Measurements from ENCODE around the gene SNPH.

The SNPH gene

DNA sequence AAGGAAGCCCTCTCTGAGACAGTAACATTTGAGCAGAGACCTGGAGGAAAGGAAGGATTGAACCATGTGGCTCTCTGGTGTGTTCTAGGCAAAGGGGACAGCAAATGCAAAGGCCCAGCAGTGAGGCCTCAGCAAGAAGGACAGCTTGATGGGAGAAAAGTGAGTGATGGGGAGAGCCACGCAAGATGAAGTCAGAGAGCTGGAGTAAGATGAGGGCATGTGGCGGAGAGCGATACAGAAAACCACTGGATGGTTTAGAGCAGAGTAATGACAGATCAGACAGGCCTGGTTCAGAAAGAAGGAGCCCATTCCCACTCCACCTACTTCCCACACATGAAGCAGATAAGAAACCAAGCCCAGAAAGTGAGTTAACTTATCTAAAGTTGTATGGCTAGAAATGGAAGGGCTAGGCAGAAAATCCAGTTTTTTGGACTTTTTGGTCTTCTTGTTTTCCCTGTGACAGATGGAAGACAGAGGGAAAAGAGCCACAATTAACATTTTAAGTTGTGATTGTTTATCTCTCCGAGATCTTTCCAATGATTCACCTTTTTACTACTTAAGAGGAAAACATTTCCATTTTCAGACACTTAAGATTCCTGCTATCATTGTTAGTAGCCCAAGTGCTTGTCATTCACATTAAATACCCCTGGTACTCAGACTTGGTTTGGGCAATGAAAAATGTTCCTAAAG lies 723 bp upstream of the SNPH start:
- no peak for DNase-seq

- no peak for DNase-seq
Measured at GRCh38 chr20:1265916-1266166, 253 bp upstream of the SNPH start.

DNA sequence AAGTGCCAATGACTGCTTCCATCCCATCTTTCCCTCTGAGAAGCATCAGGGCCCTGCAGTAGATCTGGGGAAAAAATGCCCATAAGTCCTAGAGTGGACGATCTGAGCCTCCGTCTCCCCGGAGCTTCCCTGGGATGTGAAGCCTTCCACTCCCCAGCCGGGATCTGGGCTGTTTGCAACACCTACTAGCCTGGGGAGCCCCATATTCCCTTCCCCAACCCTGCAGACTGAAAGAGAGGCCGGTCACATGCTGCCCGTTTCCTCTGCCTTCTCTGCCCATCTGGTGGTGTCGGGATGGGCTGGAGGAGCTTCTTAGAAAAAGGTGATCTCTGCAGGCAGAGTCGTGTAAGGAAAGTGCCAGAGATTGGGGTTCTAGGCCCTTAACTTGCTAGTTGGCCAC lies 1.1 kb downstream of the SNPH start:
- no peak for DNase-seq

DNA sequence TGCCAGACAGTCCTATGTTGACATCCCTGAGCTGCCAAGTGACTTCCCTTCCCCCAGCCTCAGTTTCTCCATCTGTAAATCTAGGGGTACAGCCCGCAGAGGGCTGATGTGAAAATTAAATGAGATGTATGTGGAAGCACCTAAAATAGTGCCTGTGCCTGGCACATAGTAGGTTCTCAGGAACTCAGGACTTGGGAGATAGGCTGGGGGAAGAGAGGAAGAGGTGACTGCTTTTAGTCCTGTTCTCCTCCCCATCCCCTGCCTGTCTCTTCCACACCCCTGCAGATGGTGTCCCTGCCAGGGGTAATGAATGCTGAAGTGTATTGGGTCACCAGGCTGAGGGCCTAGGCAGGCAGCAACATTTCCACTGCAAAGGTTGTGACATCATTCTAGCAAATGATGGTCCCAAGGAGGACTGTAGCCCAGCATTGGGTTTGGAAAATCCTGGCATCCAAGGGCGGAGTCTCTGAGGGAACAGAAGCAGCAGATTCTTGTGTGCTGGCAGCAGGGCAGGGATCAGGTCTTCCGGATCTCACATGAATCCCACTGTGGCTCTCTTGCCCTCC lies 1.8 kb downstream of the SNPH start:
- no peak for DNase-seq

DNA sequence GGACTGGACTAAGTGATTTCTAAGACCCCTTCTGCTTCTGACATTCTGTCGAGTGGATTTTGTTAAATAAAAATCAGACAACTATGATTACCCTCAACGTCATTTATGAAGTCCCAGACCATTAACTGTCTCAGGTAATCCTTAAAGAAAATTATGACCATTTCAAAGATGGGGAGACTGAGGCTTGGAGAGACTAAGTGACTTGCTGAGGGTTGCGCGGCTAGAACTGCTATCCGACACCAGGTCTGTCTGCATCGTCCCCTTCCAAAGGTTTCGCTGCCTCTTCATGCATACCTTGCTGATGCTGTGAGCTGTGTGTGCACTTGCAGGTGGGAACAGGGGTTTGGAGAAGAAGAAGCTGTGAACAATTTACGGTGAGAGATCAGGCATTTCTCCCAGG lies 3.1 kb downstream of the SNPH start:
- DNase-seq = no peak

DNA sequence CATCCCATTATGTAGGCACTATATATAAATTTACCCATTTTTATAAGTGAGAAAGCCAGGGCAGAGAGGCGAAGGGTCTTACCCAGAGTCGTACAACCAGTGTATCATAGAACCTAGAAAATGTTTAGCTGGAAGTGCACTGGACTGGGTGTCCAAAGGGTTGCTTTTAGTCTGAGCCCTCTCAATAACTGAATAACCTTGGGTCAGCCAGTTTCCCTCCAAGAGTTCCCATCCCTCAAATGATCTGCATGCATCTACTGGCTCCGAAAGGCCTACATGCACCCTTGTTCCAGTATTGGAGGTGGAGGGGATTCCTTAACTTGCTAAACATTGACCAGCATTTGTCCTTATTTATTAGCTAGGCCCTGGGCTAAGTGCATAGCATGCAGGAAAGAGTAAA lies 3.8 kb downstream of the SNPH start:
- DNase-seq = no peak

DNA sequence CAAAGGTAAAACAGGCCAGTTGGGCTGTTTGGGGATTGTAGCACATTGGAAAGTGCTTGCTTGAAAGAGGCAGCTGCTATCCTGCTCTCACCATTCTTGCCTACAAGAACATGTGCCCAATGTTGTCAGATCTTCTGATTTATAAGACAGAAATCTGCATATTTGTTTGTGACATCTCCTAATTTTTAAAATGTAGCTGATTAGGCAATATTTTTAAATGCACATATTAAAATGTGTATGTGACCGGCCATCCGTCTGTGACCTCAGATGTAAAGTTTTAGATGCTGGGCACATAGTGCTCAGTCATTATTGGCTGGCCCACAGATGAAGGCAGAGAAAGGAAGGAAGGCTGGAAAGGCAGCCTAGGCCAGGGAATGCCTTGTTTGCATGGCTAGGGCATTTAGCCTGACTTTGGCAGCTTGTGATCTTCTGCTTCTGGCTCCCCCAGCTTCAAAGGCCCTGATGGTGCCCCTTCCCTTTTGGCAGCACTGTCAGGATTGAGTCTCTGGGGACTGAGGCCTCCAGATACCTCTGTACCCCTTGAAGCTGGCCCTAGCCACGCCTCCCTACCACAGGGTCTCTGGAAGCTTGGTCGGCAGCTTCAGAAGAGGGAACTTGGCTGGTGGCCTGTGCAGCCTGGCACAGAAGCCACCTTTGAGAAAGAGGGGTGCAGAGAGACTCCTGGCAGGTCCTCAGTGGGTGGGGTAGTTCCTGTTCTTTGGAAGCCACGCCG lies 6.4 kb downstream of the SNPH start:
- DNase-seq = no peak

DNA sequence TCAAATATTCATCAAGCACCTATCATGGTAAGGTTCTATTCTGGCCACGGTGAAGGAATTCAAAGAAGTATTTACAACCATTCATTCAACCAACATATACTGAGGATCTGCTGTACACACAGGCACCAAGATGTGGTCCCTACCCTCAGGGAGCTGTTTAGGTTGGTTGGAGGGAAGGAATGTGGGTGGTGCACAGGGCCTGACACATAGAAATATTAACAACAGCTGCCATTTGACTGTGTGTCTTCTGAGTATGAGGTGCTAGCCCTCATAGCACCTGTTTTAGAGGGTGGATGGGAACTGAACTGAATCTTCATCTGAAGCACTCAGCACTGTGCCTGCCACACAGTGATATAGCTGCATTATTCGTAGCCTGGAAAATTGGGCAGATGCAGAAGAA lies 7.3 kb downstream of the SNPH start:
- DNase-seq = no peak

GRCh38 chr20:1274485-1275311 lies 8.6 kb downstream of the SNPH start:
- no peak for DNase-seq

- DNase-seq = no peak
Measured at GRCh38 chr20:1275919-1276318, 9.8 kb downstream of the SNPH start.

GRCh38 chr20:1277529-1278322 lies 11.6 kb downstream of the SNPH start:
- DNase-seq = no peak

- DNase-seq = no peak
Measured at GRCh38 chr20:1278993-1279392, 12.9 kb downstream of the SNPH start.

GRCh38 chr20:1280195-1281102 lies 14.4 kb downstream of the SNPH start:
- DNase-seq = no peak

DNA sequence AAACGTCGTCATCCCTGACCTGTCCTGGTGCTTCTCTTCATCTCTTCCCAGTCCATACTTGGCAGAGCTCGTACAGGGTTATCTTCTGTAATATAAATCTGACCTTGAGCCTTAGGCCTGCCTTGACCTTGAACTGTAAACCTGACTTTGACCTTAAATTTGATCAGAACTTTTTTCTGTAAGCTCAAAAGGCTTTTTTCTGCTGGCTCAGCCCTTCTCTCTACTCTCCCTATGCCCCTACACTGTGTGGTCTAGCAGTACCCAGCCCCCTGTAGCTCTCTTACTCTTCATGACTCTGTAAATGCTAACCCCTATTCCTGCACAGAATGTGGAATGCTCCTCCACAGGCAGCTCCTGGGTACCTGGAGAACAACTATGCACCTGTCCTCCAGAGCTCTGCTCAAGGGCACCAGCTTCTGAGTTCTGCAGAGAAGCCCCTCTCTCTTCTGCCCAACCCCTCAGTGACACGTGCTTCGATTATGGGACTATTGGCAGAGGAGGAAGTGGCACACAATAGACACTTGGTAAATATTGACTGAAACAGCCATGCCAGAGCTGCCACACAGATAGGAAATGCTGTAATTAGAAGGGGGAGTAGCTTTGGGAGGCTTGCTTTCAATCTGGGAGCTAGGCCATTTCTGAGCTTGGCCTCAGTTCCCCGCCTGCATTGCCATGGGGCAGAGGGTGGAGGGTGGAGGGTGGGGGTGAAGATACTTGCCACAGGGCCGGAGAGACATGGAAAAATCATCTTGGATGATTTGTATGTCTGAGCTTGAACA lies 15.4 kb downstream of the SNPH start:
- no peak for DNase-seq

- no peak for DNase-seq
Measured at GRCh38 chr20:1282966-1283365, 16.9 kb downstream of the SNPH start.

- DNase-seq = no peak
Measured at GRCh38 chr20:1283522-1284510, 17.7 kb downstream of the SNPH start.

- no peak for DNase-seq
Measured at GRCh38 chr20:1286267-1287024, 20.4 kb downstream of the SNPH start.

- DNase-seq = no peak
Measured at GRCh38 chr20:1287306-1287705, 21.2 kb downstream of the SNPH start.

Measured in inflammatory macrophage treated with lipopolysaccharide for 4 hours (primary cell).